ENCODE results near the gene VSIG10L. TPM values are rescaled to one million over a fixed set of nuclear protein-coding genes. Genes with fewer than 3 reads are reported as not detected.

Gene VSIG10L
- total RNA-seq, 2 experiments from 2014 or later = 0.09 to 1.6 TPM

DNA sequence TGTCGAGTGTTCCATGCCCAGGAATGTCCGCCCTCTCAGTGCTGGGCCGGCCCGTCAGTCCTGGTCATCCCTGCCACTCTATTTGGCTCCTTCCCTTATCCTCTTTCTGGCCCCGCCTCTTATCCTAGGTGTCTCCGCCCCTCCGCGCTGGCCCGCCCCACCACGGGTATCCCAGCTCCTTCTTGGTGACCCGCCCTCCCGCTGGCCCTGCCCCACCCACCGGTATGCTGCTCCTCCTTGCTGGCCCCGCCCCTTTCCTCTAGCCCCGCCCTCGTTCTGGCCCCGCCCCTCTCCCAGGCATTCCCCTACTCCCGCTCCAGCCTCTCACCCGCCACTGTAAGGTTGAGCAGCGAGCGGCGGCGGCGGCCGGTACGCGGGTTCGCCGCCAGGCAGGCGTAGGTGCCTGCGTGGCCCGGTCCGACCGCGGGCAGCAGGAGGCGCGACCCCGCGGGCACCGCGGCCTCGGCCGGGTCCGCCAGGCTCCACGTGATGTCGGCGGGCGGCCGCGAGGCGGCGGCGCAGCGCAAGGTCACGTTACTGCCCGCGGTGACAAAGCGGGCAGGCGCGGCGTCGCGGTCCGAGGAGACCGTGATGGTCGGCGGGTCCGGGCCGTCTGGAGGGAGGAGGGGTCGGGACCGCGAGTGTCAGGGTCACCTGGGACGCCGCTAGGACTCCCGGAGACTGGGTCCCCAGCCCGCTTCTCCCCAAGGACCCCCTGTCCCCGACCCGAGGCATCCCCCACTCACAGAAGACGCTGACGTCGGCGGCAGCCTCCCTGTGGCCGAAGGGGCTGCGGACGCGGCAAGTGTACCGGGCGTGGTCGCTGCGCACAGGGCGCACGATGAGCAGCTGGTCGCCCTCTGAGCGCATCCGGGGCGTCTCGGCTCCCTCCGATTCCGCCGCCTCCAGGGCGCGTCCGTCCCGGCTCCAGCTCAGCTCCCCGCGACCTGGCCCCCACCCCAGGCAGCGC is 2.0 kb downstream of the VSIG10L start:
- Histone ChIP-seq H3K9me3 (ENCODE audit: low read length) (no peaks in the 10 kb centered on the region), H4K20me1 (ENCODE audit: insufficient read depth, low read length) (no peaks in the 10 kb centered on the region), H3K4me1 (ENCODE audit: insufficient read depth, low read length, poor library complexity, severe bottlenecking) (peaks cover 10% of the 10 kb centered on the region), H3K4me2 (ENCODE audit: low read length) (peak overlapping the region; percentile 96), H3K9me2 (ENCODE audit: insufficient read depth, low read length) (no peaks in the 10 kb centered on the region), H3K4me3 (ENCODE audit: low read depth, low read length, poor library complexity, severe bottlenecking) (peak overlapping the region; percentile 70), H3K27ac (ENCODE audit: low read depth, low read length, poor library complexity, severe bottlenecking) (no peak overlapping the region), H3K79me2 (ENCODE audit: insufficient read depth, low read depth, low read length) (no peaks in the 10 kb centered on the region), H2AFZ (ENCODE audit: low read length) (peak overlapping the region; percentile 84; the same call in 1 of the 2 replicates), H3K36me3 (ENCODE audit: insufficient read depth, low read length) (no peaks in the 10 kb centered on the region)
- ChIA-PET POLR2A (interaction anchor here (0.6 to 1.0 kb wide), 2 partner anchors 27 to 59 kb away, joined by 3 to 4 read pairs; no protein-coding TSS in a partner anchor), CTCF (ENCODE audit: unreplicated experiment) (interaction anchor here (0.6 to 1.3 kb wide), 4 partner anchors 18 to 28 kb away, joined by 3 to 4 read pairs (median 3); no protein-coding TSS in a partner anchor)
- peak; percentile 87 for DNase-seq (ENCODE audit: low spot score)
- intact Hi-C loops (cut with micrococcal nuclease; ENCODE audit: unreplicated experiment) = loop anchor here (1.0 to 10.0 kb wide), 4 partner anchors 26 to 315 kb away; partner anchors contain the start of genes ETFB and SIGLEC10
- no peak for TF ChIP-seq EZH2phosphoT487 (IDR thresholded peaks at IDR 0.05; ENCODE audit: borderline replicate concordance, low read depth, low read length)
- TF ChIP-seq CTCF (conservative IDR thresholded peaks at IDR 0.05; ENCODE audit: low read length) = 0 out of 2 replicates have a peak, but pooled peaks have one; percentile 19
- BruUV-seq (replicated peaks) = no TSS peak

GRCh38 chr19:51339313-51339686 is 2.6 kb downstream of the VSIG10L start:
- no peak for DNase-seq (ENCODE audit: low spot score)
- H3K36me3 ChIP-seq (ENCODE audit: insufficient read depth, low read length) = no peaks in the 10 kb centered on the region
- H3K4me2 ChIP-seq (ENCODE audit: low read length) = peak overlapping the region; percentile 96
- ChIA-PET POLR2A (interaction anchor here (1.0 kb wide), 1 partner anchor 28 kb away, joined by 4 read pairs; no protein-coding TSS in a partner anchor), CTCF (ENCODE audit: unreplicated experiment) (interaction anchor here (0.6 kb wide), 3 partner anchors 23 to 28 kb away, joined by 3 read pairs; no protein-coding TSS in a partner anchor)
- BruUV-seq (replicated peaks) = no TSS peak
- H3K9me2 ChIP-seq (ENCODE audit: insufficient read depth, low read length) = no peaks in the 10 kb centered on the region
- H4K20me1 ChIP-seq (ENCODE audit: insufficient read depth, low read length) = no peaks in the 10 kb centered on the region
- H3K9me3 ChIP-seq (ENCODE audit: low read length) = no peaks in the 10 kb centered on the region
- no peaks in the 10 kb centered on the region for H3K79me2 ChIP-seq (ENCODE audit: insufficient read depth, low read depth, low read length)
- intact Hi-C loops (cut with micrococcal nuclease; ENCODE audit: unreplicated experiment) = loop anchor here (1.0 to 10.0 kb wide), 4 partner anchors 27 to 316 kb away; partner anchors contain the start of genes ETFB and SIGLEC10
- peaks cover 10% of the 10 kb centered on the region for H3K4me1 ChIP-seq (ENCODE audit: insufficient read depth, low read length, poor library complexity, severe bottlenecking)
- H2AFZ ChIP-seq (ENCODE audit: low read length) = peak overlapping the region; percentile 84
- TF ChIP-seq CTCF (conservative IDR thresholded peaks at IDR 0.05; ENCODE audit: low read length) (no peak), EZH2phosphoT487 (IDR thresholded peaks at IDR 0.05; ENCODE audit: borderline replicate concordance, low read depth, low read length) (no peak)
- no peak overlapping the region for H3K27ac ChIP-seq (ENCODE audit: low read depth, low read length, poor library complexity, severe bottlenecking)
- peak overlapping the region; percentile 70 for H3K4me3 ChIP-seq (ENCODE audit: low read depth, low read length, poor library complexity, severe bottlenecking)
